ENCODE measurements around the gene FAM181B.

DNA sequence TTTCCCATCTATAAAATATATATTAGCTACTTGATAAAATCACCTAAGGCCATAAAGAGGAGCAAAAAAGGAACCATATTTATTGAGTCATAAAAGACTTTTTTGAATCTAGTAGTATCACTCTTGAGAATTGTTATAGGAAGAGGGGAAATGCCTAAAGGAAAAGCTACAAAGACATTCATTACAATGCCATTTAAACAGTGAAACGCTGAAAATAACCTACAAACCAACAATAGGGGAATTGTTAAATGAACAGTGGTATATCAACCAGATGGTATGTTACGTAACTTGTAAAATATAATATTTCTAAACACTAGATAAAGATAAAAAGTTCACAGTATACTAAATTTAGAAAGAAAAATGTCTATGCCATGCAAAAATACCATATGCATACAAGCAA lies 47.5 kb downstream of the FAM181B start:
- TF ChIP-seq, protein P1, sequence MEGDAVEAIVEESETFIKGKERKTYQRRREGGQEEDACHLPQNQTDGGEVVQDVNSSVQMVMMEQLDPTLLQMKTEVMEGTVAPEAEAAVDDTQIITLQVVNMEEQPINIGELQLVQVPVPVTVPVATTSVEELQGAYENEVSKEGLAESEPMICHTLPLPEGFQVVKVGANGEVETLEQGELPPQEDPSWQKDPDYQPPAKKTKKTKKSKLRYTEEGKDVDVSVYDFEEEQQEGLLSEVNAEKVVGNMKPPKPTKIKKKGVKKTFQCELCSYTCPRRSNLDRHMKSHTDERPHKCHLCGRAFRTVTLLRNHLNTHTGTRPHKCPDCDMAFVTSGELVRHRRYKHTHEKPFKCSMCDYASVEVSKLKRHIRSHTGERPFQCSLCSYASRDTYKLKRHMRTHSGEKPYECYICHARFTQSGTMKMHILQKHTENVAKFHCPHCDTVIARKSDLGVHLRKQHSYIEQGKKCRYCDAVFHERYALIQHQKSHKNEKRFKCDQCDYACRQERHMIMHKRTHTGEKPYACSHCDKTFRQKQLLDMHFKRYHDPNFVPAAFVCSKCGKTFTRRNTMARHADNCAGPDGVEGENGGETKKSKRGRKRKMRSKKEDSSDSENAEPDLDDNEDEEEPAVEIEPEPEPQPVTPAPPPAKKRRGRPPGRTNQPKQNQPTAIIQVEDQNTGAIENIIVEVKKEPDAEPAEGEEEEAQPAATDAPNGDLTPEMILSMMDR (IDR thresholded peaks at IDR 0.05) = no peak
- no peak for TF ChIP-seq EZH2 (IDR thresholded peaks at IDR 0.05; ENCODE audit: borderline replicate concordance, insufficient read depth, low read depth, low read length, poor library complexity, severe bottlenecking)

Data from B cell (primary cell).